Lower leg skin (tissue), 4 donors: ENCODE data around the gene VIL1. TPM values are rescaled to one million over a fixed set of nuclear protein-coding genes. Genes with fewer than 3 reads are reported as not detected.

Experiments
- DNase-seq, 2 donors: peaks; one replicate each; pipeline ENCODE4 v3.0.0-alpha.2; 2019; ENCODE audit warnings: low spot score in 2 of 2
- H3K4me3 ChIP-seq: fragments of 200-600 bp; sonication (generic); 2 replicates; pipeline ENCODE4 v1.5.1; 2017; ENCODE audit warnings: mild to moderate bottlenecking, low read depth; ENCODE audit not compliant: poor library complexity, severe bottlenecking
- CTCF ChIP-seq, 3 donors: fragments of 450-650 bp; IDR thresholded peaks; one replicate each; pipeline ENCODE4 v1.5.1; 2016; ENCODE audit warnings: antibody characterized with exemption in 3 of 3, mild to moderate bottlenecking in 3 of 3, moderate library complexity in 2 of 3
- POLR2A ChIP-seq, 2 donors: fragments of 450-650 bp; IDR thresholded peaks; one replicate each; pipeline ENCODE4 v1.6.1; 2016 to 2017; ENCODE audit warnings: antibody characterized with exemption in 2 of 2, mild to moderate bottlenecking in 1 of 2, moderate library complexity in 1 of 2
- WGBS, 2 donors: methylation state at CpG; one replicate each; pipeline ENCODE4 v1.1.5; 2018; 5-methylcytosine and 5-hydroxymethylcytosine counted together
- intact Hi-C: fragments of 100-400 bp; cut with DNase I; formaldehyde crosslinking; loops from one replicate; pipeline ENCODE4 v1.15.0; 2023; ENCODE audit warnings: low total_unique reads
- total RNA-seq, 4 donors: library from RNA; depleted of rRNA; stranded (reverse); fragments of >200 nt; gene quantifications; one replicate each; pipeline ENCODE4 v1.1.0, GENCODE V29; 2016

The VIL1 gene
- total RNA-seq, 4 donors from 2014 or later: 0.84 to 0.98 TPM; not detected in 2

- peak overlapping the region; percentile 59 for H3K4me3 ChIP-seq
- intact Hi-C loops: loop anchor here (10.0 kb wide), 1 partner anchor 121 kb away; the partner anchor contains the start of genes AAMP and PNKD
- peak; percentile 88 to 98 for DNase-seq
- WGBS, 2 donors: 1% methylated on average over 48 to 51 of the region's 57 CpGs
- no peak for TF ChIP-seq POLR2A (IDR thresholded peaks at IDR 0.05)
- peak in 1 of 3 donors; percentile 85 for TF ChIP-seq CTCF (IDR thresholded peaks at IDR 0.05)
These were observed 22.9 kb upstream of the VIL1 start for GRCh38 chr2:218395826-218396687.

- H3K4me3 ChIP-seq: peak overlapping the region; percentile 59
- intact Hi-C loops: loop anchor here (10.0 kb wide), 1 partner anchor 122 kb away; the partner anchor contains the start of genes AAMP and PNKD
- WGBS, 2 donors: 1 to 2% methylated on average over 27 of the region's 27 CpGs
- peak; percentile 67 to 97 for DNase-seq
- no peak for TF ChIP-seq CTCF (IDR thresholded peaks at IDR 0.05)
- TF ChIP-seq POLR2A (IDR thresholded peaks at IDR 0.05): no peak
These were observed 22.0 kb upstream of the VIL1 start for GRCh38 chr2:218396688-218397462.

- DNase-seq: no peak
- intact Hi-C loops: loop anchor here (10.0 kb wide), 1 partner anchor 123 kb away; the partner anchor contains the start of genes AAMP and PNKD
- TF ChIP-seq CTCF (IDR thresholded peaks at IDR 0.05) (no peak), POLR2A (IDR thresholded peaks at IDR 0.05) (no peak)
- peak overlapping the region; percentile 25 for H3K4me3 ChIP-seq
- 2% methylated on average over 12 of the region's 12 CpGs for WGBS, 2 donors
These were observed 21.5 kb upstream of the VIL1 start for GRCh38 chr2:218397463-218397819.

- DNase-seq: peak in 1 of 2 donors; percentile 95
- peak overlapping the region; percentile 25 for H3K4me3 ChIP-seq
- intact Hi-C loops: loop anchor here (10.0 kb wide), 1 partner anchor 123 kb away; the partner anchor contains the start of genes AAMP and PNKD
- 0 to 1% methylated on average over 35 of the region's 35 CpGs for WGBS, 2 donors
- TF ChIP-seq POLR2A (IDR thresholded peaks at IDR 0.05): no peak
- no peak for TF ChIP-seq CTCF (IDR thresholded peaks at IDR 0.05)
These were observed 21.0 kb upstream of the VIL1 start for GRCh38 chr2:218397820-218398436.
